Thyroid gland (tissue), 4 donors: Measurements from ENCODE around the gene PKD1.

Experiments used
- CTCF ChIP-seq, 6 experiments: fragments of 200-600 bp in 3 of 6; fragments of 450-650 bp in 3 of 6; sonication (generic) in 3 of 6; IDR thresholded peaks; one replicate each; pipeline ENCODE4 v1.5.1; 2016 to 2019; ENCODE audit warnings: antibody characterized with exemption in 6 of 6, mild to moderate bottlenecking in 2 of 6, inconsistent platforms in 1 of 6, moderate library complexity in 1 of 6
- POLR2A ChIP-seq, 2 donors: fragments of 450-650 bp; IDR thresholded peaks; one replicate each; pipeline ENCODE4 v1.6.1; 2017; ENCODE audit warnings: antibody characterized with exemption in 2 of 2, mild to moderate bottlenecking in 2 of 2, moderate library complexity in 1 of 2

GRCh38 chr16:2040787-2041522, 94.7 kb downstream of the PKD1 start:
- no peak for TF ChIP-seq POLR2A (IDR thresholded peaks at IDR 0.05)
- no peak for TF ChIP-seq CTCF (IDR thresholded peaks at IDR 0.05)
